Stimulated activated CD4-positive, alpha-beta T cell treated with anti-CD3 and anti-CD28 coated beads, Interleukin-1b, Interleukin-23, amount 100 ng/mL, for 4 hours (primary cell): ENCODE results near the gene CLIC2.

Source experiments
- DNase-seq, 2 donors: peaks; one replicate each; pipeline ENCODE4 v3.0.0-alpha.2; 2020; ENCODE audit warnings: low read depth in 2 of 2

Gene CLIC2

GRCh38 chrX:155262970-155263754 is 71.3 kb downstream of the CLIC2 start:
- DNase-seq = no peak

DNA sequence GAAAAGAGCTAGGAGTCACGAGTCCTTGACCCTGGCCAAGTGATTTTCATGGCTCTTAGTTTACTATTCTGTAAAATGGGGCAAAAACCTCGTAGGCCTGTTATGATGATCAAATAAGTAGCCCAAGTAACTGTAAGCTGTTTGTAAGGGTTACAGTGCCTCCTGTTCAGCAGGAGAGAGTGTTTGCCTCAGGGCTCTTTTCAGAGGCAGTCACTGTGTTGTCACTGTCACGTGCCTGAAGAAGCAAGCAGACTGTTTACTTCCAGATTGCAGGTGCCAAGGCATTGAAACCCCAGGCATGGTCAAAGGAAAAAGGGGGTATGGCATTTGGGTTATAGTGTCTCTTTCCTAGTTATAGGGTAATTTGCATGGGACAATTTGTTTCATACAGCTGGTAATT is 74.7 kb downstream of the CLIC2 start:
- no peak for DNase-seq

DNA sequence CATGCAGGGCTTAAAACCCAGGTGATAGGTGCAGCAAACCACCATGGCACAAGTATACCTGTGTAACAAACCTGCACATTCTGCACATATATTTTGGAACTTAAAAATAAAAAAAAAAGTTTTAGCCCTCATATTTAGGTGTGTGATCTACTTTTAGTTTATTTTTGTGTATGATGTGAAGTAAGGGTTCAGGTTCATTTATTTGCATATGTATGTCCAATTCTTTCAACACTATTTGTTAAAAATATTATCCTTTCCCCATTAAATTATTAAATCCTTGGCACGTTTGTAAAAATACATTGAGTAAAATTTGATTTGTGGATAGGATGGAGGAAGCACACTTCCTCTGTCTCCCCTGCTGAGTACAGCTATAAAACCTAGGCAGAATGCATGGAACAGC is 83.0 kb downstream of the CLIC2 start:
- no peak for DNase-seq

GRCh38 chrX:155247497-155247896 is 86.9 kb downstream of the CLIC2 start:
- no peak for DNase-seq

GRCh38 chrX:155246748-155247147 is 87.7 kb downstream of the CLIC2 start:
- DNase-seq = no peak

DNA sequence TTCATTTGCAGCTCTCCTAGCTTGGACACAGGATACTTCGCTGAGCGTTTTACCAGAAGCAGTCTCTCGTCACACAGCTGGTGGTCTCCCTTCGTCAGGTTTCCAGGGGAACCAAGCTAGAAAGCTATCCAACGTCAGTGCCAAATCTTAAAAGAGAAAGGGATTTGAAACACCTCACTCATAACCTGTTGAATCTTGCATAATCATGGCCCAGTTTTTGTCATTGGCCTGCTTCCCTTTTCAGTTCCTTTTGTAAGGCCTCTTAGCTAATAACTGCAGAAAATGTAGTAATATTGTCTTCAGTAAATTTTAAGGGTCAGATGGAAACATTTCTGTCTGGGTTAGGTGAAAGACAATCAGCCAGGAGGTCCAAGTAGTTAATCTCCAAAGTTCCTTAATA is 92.1 kb downstream of the CLIC2 start:
- no peak for DNase-seq

DNA sequence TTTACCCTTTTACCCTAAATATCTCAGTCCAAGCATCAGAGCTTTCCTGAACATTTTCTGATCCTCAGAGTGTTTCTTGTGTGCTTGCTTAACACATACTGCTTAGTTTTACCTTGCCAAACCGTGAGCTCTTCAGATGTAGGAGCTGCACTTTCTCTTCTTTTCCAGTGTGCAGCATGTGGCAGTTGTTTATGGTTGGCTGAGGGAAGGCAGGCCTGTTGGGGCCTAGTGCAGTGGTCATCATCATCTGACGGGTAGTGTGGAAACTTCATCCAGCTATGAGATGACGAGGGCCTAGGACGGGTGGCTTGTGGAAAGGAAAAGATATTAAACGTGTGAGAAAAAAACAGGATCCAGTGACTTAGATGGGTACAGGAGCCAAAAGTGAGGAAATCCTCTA is 96.7 kb downstream of the CLIC2 start:
- no peak for DNase-seq

DNA sequence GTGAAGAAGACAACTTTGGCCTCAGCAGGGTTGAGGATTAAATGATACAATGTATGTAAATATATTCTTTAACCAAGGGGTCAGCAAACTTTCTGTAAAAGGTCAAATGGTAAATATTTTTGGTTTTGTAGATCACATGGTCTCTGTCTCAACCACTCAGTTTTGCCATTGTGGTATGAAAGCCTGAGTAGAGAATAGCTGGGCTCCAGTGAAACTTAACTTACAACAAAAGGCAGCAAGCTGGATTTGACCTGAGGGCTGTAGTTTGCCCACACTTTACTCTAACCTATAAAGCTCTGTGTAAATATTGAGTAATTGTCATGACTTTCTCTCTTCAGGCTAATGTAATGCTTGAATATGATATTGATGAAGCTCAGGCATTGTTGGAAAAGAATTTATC is 98.5 kb downstream of the CLIC2 start:
- no peak for DNase-seq

DNA sequence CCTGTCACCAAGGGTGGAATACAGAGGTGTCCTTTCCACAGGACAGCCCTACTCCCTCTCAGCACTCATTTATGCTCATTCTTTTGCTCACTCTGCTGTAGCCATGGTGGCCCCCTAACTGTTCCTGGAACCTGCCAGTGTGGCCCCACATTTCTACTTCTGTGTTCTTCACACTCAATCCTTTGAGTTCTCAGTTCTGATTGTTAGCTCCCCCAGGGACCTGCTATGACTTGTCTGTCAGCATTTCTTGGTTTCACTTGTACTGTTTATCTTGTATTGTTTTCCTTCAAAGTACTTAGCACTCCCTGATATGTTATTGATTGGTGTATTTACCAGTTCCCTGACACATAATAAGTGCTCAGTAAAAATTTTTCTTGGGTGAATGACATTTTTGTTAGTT is 103.3 kb downstream of the CLIC2 start:
- no peak for DNase-seq
